Renal cortex interstitium (tissue), 11 donors: ENCODE data around the gene CSPG4. TPM values are rescaled to one million over a fixed set of nuclear protein-coding genes. Genes with fewer than 3 reads are reported as not detected.

Source experiments
- DNase-seq, 11 donors: peaks; one replicate each; pipeline ENCODE4 v3.0.0-alpha.2; 2013; ENCODE audit warnings: low read depth in 9 of 11, low spot score in 4 of 11; ENCODE audit errors: extremely low read depth in 1 of 11
- polyA plus RNA-seq, 3 donors: library from polyadenylated mRNA; unstranded; fragments of 120-200 nt; gene quantifications; one replicate each; pipeline ENCODE4 v1.2.1, GENCODE V29; 2013; ENCODE audit not compliant: insufficient read length in 3 of 3

Gene CSPG4
- polyA plus RNA-seq, 3 donors, result 7.3 to 11.1 (median 7.5) TPM

GRCh38 chr15:75659928-75660645 is 52.6 kb downstream of the CSPG4 start:
- no peak for DNase-seq

- DNase-seq, result no peak
Observed at GRCh38 chr15:75659141-75659771, 53.4 kb downstream of the CSPG4 start.

GRCh38 chr15:75656813-75657212 is 55.8 kb downstream of the CSPG4 start:
- DNase-seq, result no peak

- no peak for DNase-seq
Observed at GRCh38 chr15:75656331-75656730, 56.3 kb downstream of the CSPG4 start.

- no peak for DNase-seq
Observed at GRCh38 chr15:75655931-75656330, 56.7 kb downstream of the CSPG4 start.

GRCh38 chr15:75654201-75654907 is 58.3 kb downstream of the CSPG4 start:
- DNase-seq, result no peak

GRCh38 chr15:75653347-75653913 is 59.2 kb downstream of the CSPG4 start:
- no peak for DNase-seq

GRCh38 chr15:75651810-75652543 is 60.7 kb downstream of the CSPG4 start:
- DNase-seq, result no peak

GRCh38 chr15:75650908-75651809 is 61.5 kb downstream of the CSPG4 start:
- DNase-seq, result no peak

- DNase-seq, result no peak
Observed at GRCh38 chr15:75649848-75650247, 62.8 kb downstream of the CSPG4 start.

- no peak for DNase-seq
Observed at GRCh38 chr15:75649045-75649761, 63.4 kb downstream of the CSPG4 start.

GRCh38 chr15:75648156-75649000 is 64.3 kb downstream of the CSPG4 start:
- DNase-seq, result no peak

GRCh38 chr15:75647370-75648155 is 65.1 kb downstream of the CSPG4 start, which contains the start of gene SNX33:
Gene SNX33 (plus strand): TSS chr15:75647912. CDS start chr15:75649103, 1,191 bp downstream.
- DNase-seq, result peak in 8 of 11 donors; percentile 70 to 80 (median 74)

- DNase-seq, result peak in 1 of 11 donors; percentile 17
Observed at GRCh38 chr15:75646944-75647364, 65.7 kb downstream of the CSPG4 start.

GRCh38 chr15:75646112-75646943 is 66.3 kb downstream of the CSPG4 start:
- DNase-seq, result no peak
